GM23338 (cell line): ENCODE data around the gene UBAC2. TPM values are rescaled to one million over a fixed set of nuclear protein-coding genes. Genes with fewer than 3 reads are reported as not detected.

Experiments
- ATAC-seq: fragments of 200-7000 bp; cut with Tn5 transposase; 3 replicates; pipeline ENCODE4 v1.9.1; 2020
- DNase-seq: peaks from one replicate; pipeline ENCODE4 v3.0.0-alpha.2; 2015; ENCODE audit warnings: low spot score
- H2AFZ ChIP-seq: fragments of 200-600 bp; sonication (generic); 2 replicates; pipeline ENCODE4 v1.8.0; 2016; ENCODE audit warnings: antibody characterized with exemption, mild to moderate bottlenecking, moderate library complexity
- H3F3A ChIP-seq: fragments of 200-600 bp; sonication (generic); replicated peaks from 2 replicates; pipeline ENCODE4 v1.8.0; 2017; ENCODE audit warnings: antibody characterized with exemption, mixed run types, low read depth
- H3K27ac ChIP-seq: fragments of 200-600 bp; sonication (generic); 2 replicates; pipeline ENCODE4 v1.6.1; 2016; ENCODE audit warnings: low read depth
- H3K27me3 ChIP-seq: fragments of 200-600 bp; sonication (generic); 2 replicates; pipeline ENCODE4 v1.8.0; 2016; ENCODE audit warnings: mild to moderate bottlenecking, mixed run types, moderate library complexity; ENCODE audit not compliant: insufficient read depth
- H3K36me3 ChIP-seq: fragments of 200-600 bp; sonication (generic); 2 replicates; pipeline ENCODE4 v1.8.0; 2016; ENCODE audit warnings: mild to moderate bottlenecking; ENCODE audit not compliant: insufficient read depth
- H3K4me1 ChIP-seq: fragments of 200-600 bp; sonication (generic); 2 replicates; pipeline ENCODE4 v1.8.0; 2016; ENCODE audit warnings: mild to moderate bottlenecking, moderate library complexity; ENCODE audit not compliant: insufficient read depth
- H3K4me2 ChIP-seq: fragments of 200-600 bp; sonication (generic); 2 replicates; pipeline ENCODE4 v1.7.1; 2017; ENCODE audit warnings: mixed run types
- H3K4me3 ChIP-seq: fragments of 200-600 bp; sonication (generic); 2 replicates; pipeline ENCODE4 v1.6.1; 2016; ENCODE audit warnings: mixed run types
- H3K79me2 ChIP-seq: fragments of 200-600 bp; sonication (generic); replicated peaks from 2 replicates; pipeline ENCODE4 v1.8.0; 2017; ENCODE audit warnings: mild to moderate bottlenecking; ENCODE audit not compliant: insufficient read depth
- H3K9me2 ChIP-seq: fragments of 200-600 bp; sonication (generic); 2 replicates; pipeline ENCODE4 v1.8.0; 2017; ENCODE audit not compliant: insufficient read depth
- H4K20me1 ChIP-seq: fragments of 200-600 bp; sonication (generic); replicated peaks from 2 replicates; pipeline ENCODE4 v1.8.0; 2017; ENCODE audit warnings: mild to moderate bottlenecking; ENCODE audit not compliant: insufficient read depth
- H3K27ac Mint-ChIP-seq: 2 replicates; pipeline ENCODE4 v1.8.0; 2020; ENCODE audit warnings: inconsistent platforms, mild to moderate bottlenecking, moderate library complexity, mixed read lengths
- H3K27me3 Mint-ChIP-seq: 3 replicates; pipeline ENCODE4 v1.8.0; 2022; ENCODE audit warnings: low read depth, mild to moderate bottlenecking, moderate library complexity, mixed read lengths, inconsistent platforms; ENCODE audit not compliant: insufficient read depth, poor library complexity
- H3K36me3 Mint-ChIP-seq: 3 replicates; pipeline ENCODE4 v1.8.0; 2021; ENCODE audit warnings: low read depth, mild to moderate bottlenecking, inconsistent platforms, moderate library complexity, mixed read lengths
- H3K4me1 Mint-ChIP-seq: 3 replicates; pipeline ENCODE4 v1.8.0; 2020; ENCODE audit warnings: mild to moderate bottlenecking, inconsistent platforms, mixed read lengths
- H3K4me3 Mint-ChIP-seq: 3 replicates; pipeline ENCODE4 v1.8.0; 2021; ENCODE audit warnings: moderate library complexity, mild to moderate bottlenecking, inconsistent platforms, mixed read lengths
- H3K9me3 Mint-ChIP-seq: 3 replicates; pipeline ENCODE4 v1.8.0; 2020; ENCODE audit warnings: moderate library complexity, mild to moderate bottlenecking, inconsistent platforms, mixed read lengths
- CTCF ChIP-seq, 2 experiments: fragments of 200-600 bp in 1 of 2; sonication (generic) in 1 of 2; conservative IDR thresholded peaks; 2 replicates each; pipeline versions ENCODE4 v1.5.1 to v1.6.1; 2016 to 2017; ENCODE audit warnings: antibody characterized with exemption in 2 of 2, low read depth in 2 of 2, mild to moderate bottlenecking in 2 of 2, moderate library complexity in 1 of 2
- ETS1 ChIP-seq: IDR thresholded peaks from 2 replicates; pipeline ENCODE4 v1.6.1; 2016; ENCODE audit warnings: antibody characterized with exemption
- EZH2 ChIP-seq: fragments of 200-600 bp; sonication (generic); IDR thresholded peaks from one replicate; pipeline ENCODE4 v1.8.0; 2017; ENCODE audit warnings: antibody characterized with exemption, mild to moderate bottlenecking, low read depth; ENCODE audit not compliant: unreplicated experiment
- JUNB ChIP-seq: IDR thresholded peaks from one replicate; pipeline ENCODE4 v1.6.1; 2016; ENCODE audit warnings: antibody characterized with exemption; ENCODE audit not compliant: unreplicated experiment
- POLR2AphosphoS5 ChIP-seq: IDR thresholded peaks from 2 replicates; pipeline ENCODE4 v1.6.1; 2016; ENCODE audit warnings: antibody characterized with exemption, low read depth
- REST ChIP-seq: IDR thresholded peaks from one replicate; pipeline ENCODE4 v1.6.1; 2018; ENCODE audit warnings: antibody characterized with exemption; ENCODE audit not compliant: unreplicated experiment
- STAT1 ChIP-seq: IDR thresholded peaks from one replicate; pipeline ENCODE4 v1.6.1; 2016; ENCODE audit warnings: antibody characterized with exemption; ENCODE audit not compliant: unreplicated experiment
- ZNF331 ChIP-seq: fragments of 250-450 bp; sonication (Bioruptor Pico); IDR thresholded peaks from 2 replicates; pipeline ENCODE4 v1.5.0; 2020; ENCODE audit warnings: low read depth, mild to moderate bottlenecking, moderate library complexity
- ZNF462 ChIP-seq: fragments of 250-450 bp; sonication (Bioruptor Pico); IDR thresholded peaks from 2 replicates; pipeline ENCODE4 v1.5.0; 2020; ENCODE audit warnings: mild to moderate bottlenecking, moderate library complexity
- polyA plus RNA-seq: library from polyadenylated mRNA; unstranded; fragments of >200 nt; fragmentation: Nextera tagmentation; extraction: Ambion mirVana; gene quantifications from 2 replicates; pipeline ENCODE4 v1.2.1, GENCODE V29; 2016
- total RNA-seq: library from RNA; depleted of rRNA; stranded (reverse); fragments of >200 nt; shearing (Covaris generic); gene quantifications from 2 replicates; pipeline ENCODE4 v1.2.3, GENCODE V29; 2014

Gene UBAC2
- total and polyA plus RNA-seq, 2 experiments from 2014 or later: 37.9 to 76.9 TPM

GRCh38 chr13:99326012-99326411 is 125.4 kb downstream of the UBAC2 start:
- Mint-ChIP-seq H3K36me3 (no peaks in the 10 kb centered on the region; the same call in 1 of the 3 replicates), H3K4me3 (no peak overlapping the region), H3K4me1 (no peaks in the 10 kb centered on the region), H3K27me3 (no peaks in the 10 kb centered on the region), H3K9me3 (no peaks in the 10 kb centered on the region), H3K27ac (no peak overlapping the region)
- Histone ChIP-seq H4K20me1 (peaks cover 3% of the 10 kb centered on the region; the same call in 1 of the 2 replicates), H3F3A (no peaks in the 10 kb centered on the region), H2AFZ (no peak overlapping the region), H3K79me2 (0 out of 2 replicates have a peak, but pooled peaks cover 3% of the 10 kb centered on the region), H3K4me3 (no peak overlapping the region), H3K27me3 (no peaks in the 10 kb centered on the region), H3K4me1 (no peaks in the 10 kb centered on the region), H3K9me2 (no peaks in the 10 kb centered on the region), H3K4me2 (no peak overlapping the region), H3K27ac (no peak overlapping the region), H3K36me3 (peaks cover 4% of the 10 kb centered on the region; the same call in 1 of the 2 replicates)
- DNase-seq (no peak), ATAC-seq (no peak)
- TF ChIP-seq STAT1 (no peak), CTCF (conservative IDR thresholded peaks at IDR 0.05; ENCODE audit: low read depth in 2 of 2) (no peak), REST (no peak), EZH2 (no peak), POLR2AphosphoS5 (no peak), ZNF462 (no peak), ZNF331 (CRISPR knock-in tag) (no peak), ETS1 (no peak), JUNB (no peak)
